Jurkat, Clone E6-1 (cell line): ENCODE measurements around the gene HORMAD2.
"Not testable (repeated sequence)": the region's sequence is repeated elsewhere in the genome, so short reads cannot be mapped to it uniquely, and the experiment has no call there.

ENCODE experiments used
- DNase-seq: peaks from one replicate; pipeline ENCODE4 v3.0.0-alpha.2; 2011; ENCODE audit warnings: low read depth, low spot score
- H3K4me3 ChIP-seq: 2 replicates; pipeline ENCODE4 v1.5.1; 2011; ENCODE audit warnings: mild to moderate bottlenecking, low read length, control low read depth, moderate library complexity

Gene HORMAD2

DNA sequence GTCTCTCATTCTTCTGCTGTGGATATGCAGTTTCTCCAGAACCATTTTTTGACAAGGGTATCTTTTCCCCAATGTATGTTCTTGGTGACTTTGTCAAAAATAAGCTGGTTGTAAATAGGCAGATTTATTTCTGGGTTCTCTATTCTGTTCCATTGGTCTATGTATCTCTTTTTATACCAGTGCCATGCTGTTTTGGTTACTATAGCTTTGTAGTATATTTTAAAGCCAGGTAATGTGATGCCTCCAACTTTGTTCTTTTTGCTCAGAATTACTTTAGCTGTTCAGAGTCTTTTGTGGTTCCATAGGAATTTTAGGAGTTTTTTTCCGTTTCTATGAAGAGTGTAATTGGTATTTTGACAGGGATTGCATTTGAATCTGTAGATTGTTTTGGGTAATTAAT is 12.4 kb downstream of the HORMAD2 start:
- no peak for DNase-seq

GRCh38 chr22:30094804-30095203 is 14.5 kb downstream of the HORMAD2 start:
- no peak for DNase-seq
- H3K4me3 ChIP-seq = no peak overlapping the region

More for the DNA sequence above, 12.4 kb downstream of the HORMAD2 start:
- H3K4me3 ChIP-seq = no peak overlapping the region

DNA sequence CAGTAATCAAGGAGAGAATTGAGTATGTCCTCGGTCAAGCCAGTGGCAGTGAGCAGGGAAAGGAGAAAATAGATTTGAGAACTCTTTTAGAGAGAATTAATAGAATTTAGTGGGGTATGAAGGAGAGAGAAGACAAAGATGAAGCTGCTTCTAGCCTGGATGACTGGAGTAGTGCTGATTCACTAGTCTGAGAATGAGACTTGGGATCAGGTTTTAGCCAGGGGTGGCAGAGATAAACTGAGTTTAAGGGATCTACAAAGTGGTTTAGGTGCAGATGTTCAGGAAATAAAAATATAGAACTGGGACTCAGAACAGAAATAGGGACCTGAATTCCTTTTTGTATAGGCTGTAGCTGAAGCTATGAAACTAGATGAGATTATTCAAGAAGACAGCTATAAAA is 17.6 kb downstream of the HORMAD2 start:
- no peak for DNase-seq
- H3K4me3 ChIP-seq = no peak overlapping the region

DNA sequence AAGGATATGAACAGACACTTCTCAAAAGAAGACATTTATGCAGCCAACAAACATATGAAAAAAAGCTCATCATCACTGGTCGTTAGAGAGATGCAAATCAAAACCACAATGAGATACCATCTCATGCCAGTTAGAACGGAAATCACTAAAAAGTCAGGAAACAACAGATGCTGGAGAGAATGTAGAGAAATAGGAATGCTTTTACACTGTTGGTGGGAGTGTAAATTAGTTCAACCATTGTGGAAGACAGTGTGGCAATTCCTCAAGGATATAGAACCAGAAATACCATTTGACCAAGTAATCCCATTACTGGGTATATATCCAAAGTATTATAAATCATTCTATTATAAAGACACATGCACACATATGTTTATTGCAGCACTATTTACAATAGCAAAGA is 20.5 kb downstream of the HORMAD2 start:
- H3K4me3 ChIP-seq = not testable (repeated sequence)
- peak; percentile 56 for DNase-seq

GRCh38 chr22:30104501-30105156 is 24.4 kb downstream of the HORMAD2 start:
- peak overlapping the region; percentile 4; the same call in 1 of the 2 replicates for H3K4me3 ChIP-seq
- DNase-seq = peak; percentile 85

DNA sequence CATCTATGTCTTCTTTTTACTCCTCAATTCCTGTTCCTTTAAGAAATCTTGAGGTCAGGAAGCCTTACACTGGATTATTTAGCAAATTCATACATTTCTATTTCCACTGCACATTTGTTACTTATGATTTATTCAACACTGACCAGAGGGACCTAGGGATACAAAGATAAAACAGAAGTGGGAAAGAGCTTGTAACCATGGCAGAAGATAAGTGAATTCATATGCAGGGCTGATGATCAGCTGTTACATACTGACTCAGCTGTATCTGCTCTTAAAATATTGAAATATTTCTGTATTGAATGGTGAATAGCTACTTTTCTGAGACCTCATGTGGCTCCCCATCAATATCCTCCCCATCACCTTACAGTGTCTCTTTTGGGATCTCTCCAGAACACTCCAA is 25.2 kb downstream of the HORMAD2 start:
- no peak overlapping the region for H3K4me3 ChIP-seq
- no peak for DNase-seq

DNA sequence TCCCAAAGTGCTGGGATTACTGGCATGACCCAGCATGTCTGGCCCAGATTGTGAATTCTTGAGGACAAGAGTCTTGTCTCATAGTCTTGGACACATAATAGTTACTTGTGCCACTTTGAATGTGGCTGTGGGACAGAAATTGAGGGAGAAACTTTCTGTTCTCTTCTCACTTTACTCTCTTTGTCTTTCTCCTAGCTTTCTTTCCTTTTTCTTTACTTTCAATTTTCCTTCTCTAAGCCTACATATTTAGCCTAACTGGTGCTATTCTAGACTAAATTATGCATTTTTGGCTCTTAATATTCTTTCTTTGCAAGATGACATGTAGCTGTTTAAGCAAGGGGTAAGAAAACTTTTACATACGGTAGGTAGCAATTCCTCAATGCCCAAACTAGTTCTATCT is 33.2 kb downstream of the HORMAD2 start:
- no peak for DNase-seq
- no peak overlapping the region for H3K4me3 ChIP-seq

DNA sequence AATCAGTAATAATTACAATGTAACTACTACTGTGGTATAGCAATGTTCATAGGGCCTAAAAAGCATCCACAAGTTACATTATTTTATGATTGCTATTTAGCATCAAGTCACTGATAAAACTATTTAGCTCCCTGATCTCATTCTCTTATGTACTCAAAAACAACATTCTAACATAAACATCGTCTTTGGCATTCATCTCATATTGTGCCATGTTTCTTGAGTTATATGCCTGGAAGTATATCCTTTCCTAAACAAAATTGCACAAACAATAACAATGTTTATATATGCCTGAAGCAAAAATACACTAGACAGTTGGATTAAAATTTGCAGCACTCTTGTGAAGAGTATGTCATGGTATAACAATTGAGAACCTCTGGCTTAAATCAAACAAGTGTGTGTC is 34.1 kb downstream of the HORMAD2 start:
- H3K4me3 ChIP-seq = no peak overlapping the region
- DNase-seq = no peak

- H3K4me3 ChIP-seq = no peak overlapping the region
- DNase-seq = no peak
These were observed 35.4 kb downstream of the HORMAD2 start for GRCh38 chr22:30115705-30116104.

DNA sequence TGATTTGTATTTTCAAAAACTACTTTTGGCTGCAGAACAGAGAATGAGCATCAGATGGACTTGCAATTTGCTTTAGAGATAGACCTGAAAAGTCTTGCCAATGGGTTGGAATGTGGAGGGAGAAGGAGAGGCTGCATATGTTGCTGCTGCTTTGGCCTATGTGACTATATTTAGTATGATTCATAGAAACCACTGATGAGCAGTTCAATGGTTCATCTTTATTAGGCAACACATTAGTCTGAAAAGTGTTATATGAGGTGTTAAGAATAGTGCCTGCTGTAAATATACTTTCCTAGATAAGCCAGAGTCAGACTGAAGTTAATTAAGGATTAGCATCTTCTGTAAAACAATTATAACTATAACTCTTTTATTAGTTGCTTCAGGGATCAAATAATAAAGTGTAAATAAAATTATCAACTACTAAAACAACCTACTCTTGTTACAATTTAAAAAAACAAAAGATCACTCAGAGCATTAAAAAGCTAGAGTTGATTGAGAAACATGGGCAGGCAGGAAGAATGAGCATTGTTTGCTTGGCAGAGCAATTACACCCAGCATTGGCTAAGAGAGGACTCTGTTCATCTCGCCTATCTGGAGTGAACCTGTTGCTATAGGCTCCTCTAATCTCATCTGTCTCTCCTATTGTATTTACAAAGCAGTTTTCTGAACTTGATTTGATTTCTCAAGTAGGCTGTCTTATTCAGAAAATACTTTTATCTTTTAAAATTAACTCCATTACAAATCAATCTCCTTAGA is 36.3 kb downstream of the HORMAD2 start:
- no peak overlapping the region for H3K4me3 ChIP-seq
- no peak for DNase-seq

DNA sequence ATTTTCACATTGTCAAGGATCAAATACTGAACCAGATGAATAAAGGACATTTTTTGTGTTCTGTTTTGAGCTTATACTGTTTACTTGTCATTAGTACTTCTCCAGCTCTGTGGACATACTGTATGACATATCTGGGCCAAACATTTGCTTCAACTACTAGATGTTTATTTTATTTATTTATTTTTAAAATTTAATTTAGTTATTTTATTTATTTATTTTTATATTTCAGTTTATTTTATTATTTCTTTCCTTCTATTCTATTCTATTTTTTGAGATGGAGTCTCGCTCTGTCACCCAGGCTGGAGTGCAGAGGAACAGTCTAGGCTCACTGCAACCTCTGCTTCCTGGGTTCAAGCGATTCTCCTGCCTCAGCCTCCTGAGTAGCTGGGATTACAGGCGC is 37.0 kb downstream of the HORMAD2 start:
- no peak for DNase-seq
- H3K4me3 ChIP-seq = no peak overlapping the region

GRCh38 chr22:30118291-30118690 is 38.0 kb downstream of the HORMAD2 start:
- H3K4me3 ChIP-seq = no peak overlapping the region
- DNase-seq = no peak

- no peak overlapping the region for H3K4me3 ChIP-seq
- no peak for DNase-seq
These were observed 41.7 kb downstream of the HORMAD2 start for GRCh38 chr22:30121960-30122359.

DNA sequence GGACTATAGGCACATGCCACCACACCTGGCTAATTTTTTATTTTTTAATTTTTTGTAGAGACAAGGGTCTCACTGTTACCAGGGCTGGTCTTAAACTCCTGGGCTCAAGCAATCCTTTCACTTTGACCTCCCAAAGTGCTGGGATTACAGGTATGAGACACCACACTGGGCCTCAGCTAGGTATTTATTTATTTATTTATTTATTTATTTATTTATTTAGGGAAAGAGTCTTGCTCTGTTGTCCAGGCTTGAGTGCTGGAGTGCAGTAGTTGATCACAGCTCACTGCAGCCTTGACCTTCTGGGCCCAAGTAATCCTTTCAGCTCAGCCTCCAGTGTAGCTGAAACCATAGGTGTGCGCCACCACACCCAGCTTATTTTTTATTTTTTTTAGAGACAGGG is 43.2 kb downstream of the HORMAD2 start:
- H3K4me3 ChIP-seq = no peak overlapping the region
- no peak for DNase-seq

- DNase-seq = no peak
- H3K4me3 ChIP-seq = no peak overlapping the region
These were observed 47.5 kb downstream of the HORMAD2 start for GRCh38 chr22:30127749-30128166.

GRCh38 chr22:30128511-30128910 is 48.2 kb downstream of the HORMAD2 start:
- H3K4me3 ChIP-seq = no peak overlapping the region
- DNase-seq = no peak

- no peak for DNase-seq
- no peak overlapping the region for H3K4me3 ChIP-seq
These were observed 49.4 kb downstream of the HORMAD2 start for GRCh38 chr22:30129636-30130035.

GRCh38 chr22:30132290-30132996 is 52.2 kb downstream of the HORMAD2 start:
- no peak for DNase-seq
- H3K4me3 ChIP-seq = no peak overlapping the region

GRCh38 chr22:30140414-30140813 is 60.1 kb downstream of the HORMAD2 start:
- DNase-seq = no peak
- H3K4me3 ChIP-seq = no peak overlapping the region

- DNase-seq = no peak
- H3K4me3 ChIP-seq = no peak overlapping the region
These were observed 63.0 kb downstream of the HORMAD2 start for GRCh38 chr22:30143265-30143664.
